Esophagus (tissue), 2 donors: ENCODE measurements around the gene SLC25A29. TPM values are rescaled to one million over a fixed set of nuclear protein-coding genes. Genes with fewer than 3 reads are reported as not detected.

ENCODE experiments used
- H3K27ac ChIP-seq, 2 donors: one replicate each; pipeline ENCODE4 v1.5.1; 2013; ENCODE audit warnings: low read depth in 2 of 2, mild to moderate bottlenecking in 2 of 2, inconsistent platforms in 1 of 2, low read length in 1 of 2, moderate library complexity in 1 of 2
- H3K27me3 ChIP-seq, 2 donors: one replicate each; pipeline ENCODE4 v1.6.1; 2013; ENCODE audit warnings: low read length in 2 of 2, control low read depth in 1 of 2, mild to moderate bottlenecking in 1 of 2; ENCODE audit not compliant: insufficient read depth in 2 of 2, control insufficient read depth in 1 of 2
- H3K36me3 ChIP-seq, 2 donors: one replicate each; pipeline ENCODE4 v1.6.1; 2013; ENCODE audit warnings: low read length in 1 of 2; ENCODE audit not compliant: control insufficient read depth in 2 of 2, insufficient read depth in 2 of 2
- H3K4me1 ChIP-seq, 2 donors: one replicate each; pipeline ENCODE4 v1.6.1; 2013; ENCODE audit warnings: low read length in 1 of 2; ENCODE audit not compliant: control insufficient read depth in 2 of 2, insufficient read depth in 2 of 2
- H3K4me3 ChIP-seq, 2 donors: one replicate each; pipeline ENCODE4 v1.5.1; 2013; ENCODE audit warnings: low read length in 2 of 2, mild to moderate bottlenecking in 2 of 2, low read depth in 1 of 2, moderate library complexity in 1 of 2
- H3K9me3 ChIP-seq, 2 donors: one replicate each; pipeline ENCODE4 v1.6.1; 2013; ENCODE audit warnings: mild to moderate bottlenecking in 2 of 2, low read depth in 1 of 2, low read length in 1 of 2, moderate library complexity in 1 of 2; ENCODE audit not compliant: control insufficient read depth in 2 of 2, insufficient read depth in 1 of 2
- WGBS, 2 donors: extraction: QIAGEN DNeasy Blood & Tissue Kit; methylation state at CpG; one replicate each; pipeline ENCODE4 v1.1.7; 2013; 5-methylcytosine and 5-hydroxymethylcytosine counted together
- polyA plus RNA-seq, 2 donors: library from polyadenylated mRNA; stranded (reverse); fragments of 200-250 nt; gene quantifications; one replicate each; pipeline ENCODE4 v1.2.3, GENCODE V29; 2013
- donor health status: healthy with polysubstance abuse.
- donor health status: Bipolar disorder and iron deficiency.

Gene SLC25A29
- polyA plus RNA-seq, 2 donors, result 27.9 to 67.7 TPM

- Histone ChIP-seq H3K36me3 (no peaks in the 10 kb centered on the region), H3K27ac (peak overlapping the region in 1 of 2 donors; percentile 55), H3K27me3 (no peaks in the 10 kb centered on the region), H3K4me3 (no peak overlapping the region), H3K9me3 (no peaks in the 10 kb centered on the region), H3K4me1 (peaks cover 4 to 7% of the 10 kb centered on the region in 2 donors)
- 20 to 32% methylated on average over 3 of the region's 3 CpGs for WGBS, 2 donors
These were observed 59.3 kb downstream of the SLC25A29 start for GRCh38 chr14:100246809-100247428.

GRCh38 chr14:100243020-100243419 lies 63.2 kb downstream of the SLC25A29 start:
- Histone ChIP-seq H3K9me3 (no peaks in the 10 kb centered on the region), H3K27ac (no peak overlapping the region), H3K27me3 (no peaks in the 10 kb centered on the region), H3K4me1 (peaks cover 4 to 7% of the 10 kb centered on the region in 2 donors), H3K36me3 (no peaks in the 10 kb centered on the region), H3K4me3 (no peak overlapping the region)
- 76 to 86% methylated on average over 3 of the region's 3 CpGs for WGBS, 2 donors

- H3K9me3 ChIP-seq, result no peaks in the 10 kb centered on the region
- peaks cover 4 to 6% of the 10 kb centered on the region in 2 donors for H3K4me1 ChIP-seq
- H3K27me3 ChIP-seq, result no peaks in the 10 kb centered on the region
- H3K27ac ChIP-seq, result peak overlapping the region; percentile 21 to 61
- peak overlapping the region in 1 of 2 donors; percentile 84 for H3K4me3 ChIP-seq
- no peaks in the 10 kb centered on the region for H3K36me3 ChIP-seq
- WGBS, 2 donors, result 24% methylated on average over 3 of the region's 3 CpGs
These were observed 65.0 kb downstream of the SLC25A29 start for GRCh38 chr14:100241279-100241678.

Other genes starting within 250 kb of the SLC25A29 start
- gene EVL, start 241.0 kb downstream of the SLC25A29 start, polyA plus RNA-seq, result 10 to 100 TPM; 25.3 to 41.9 TPM
- 10 to 100 TPM; 24.7 to 41.8 TPM for gene DEGS2, start 146.8 kb downstream of the SLC25A29 start, polyA plus RNA-seq
- gene YY1, start 67.3 kb downstream of the SLC25A29 start, polyA plus RNA-seq, result 10 to 100 TPM; 24.7 to 36.9 TPM
- under 1 TPM; 0.01 to 0.04 TPM for gene SLC25A47, start 16.9 kb upstream of the SLC25A29 start, polyA plus RNA-seq
- gene WDR25, start 70.0 kb upstream of the SLC25A29 start, polyA plus RNA-seq, result 1 to 10 TPM; 2.7 to 3.1 TPM